ENCODE results near the gene DXO.

The DXO gene

GRCh38 chr6:31956796-31957195 is 15.1 kb downstream of the DXO start:
- Mint-ChIP-seq H3K36me3 (ENCODE audit: low read depth) (peaks cover 91% of the 10 kb centered on the region), H3K4me3 (no peak overlapping the region), H3K27me3 (no peaks in the 10 kb centered on the region), H3K9me3 (no peaks in the 10 kb centered on the region), H3K27ac (no peak overlapping the region), H3K4me1 (ENCODE audit: low read depth) (peaks cover 62% of the 10 kb centered on the region)
- intact Hi-C loops (cut with micrococcal nuclease) = loop anchor here (5.0 kb wide), 1 partner anchor 59 kb away; the partner anchor contains the start of gene EHMT2

- H3K4me3 Mint-ChIP-seq = no peak overlapping the region
- H3K9me3 Mint-ChIP-seq = no peaks in the 10 kb centered on the region
- peaks cover 47% of the 10 kb centered on the region for H3K4me1 Mint-ChIP-seq (ENCODE audit: low read depth)
- no peaks in the 10 kb centered on the region for H3K27me3 Mint-ChIP-seq
- intact Hi-C loops (cut with micrococcal nuclease) = no loop called here
- H3K36me3 Mint-ChIP-seq (ENCODE audit: low read depth) = peaks cover 91% of the 10 kb centered on the region
- H3K27ac Mint-ChIP-seq = peak overlapping the region; percentile 47
These were observed 17.4 kb downstream of the DXO start for GRCh38 chr6:31954511-31954910.

- Mint-ChIP-seq H3K27ac (peak overlapping the region; percentile 47), H3K9me3 (no peaks in the 10 kb centered on the region), H3K4me1 (ENCODE audit: low read depth) (peaks cover 49% of the 10 kb centered on the region), H3K27me3 (peaks cover 2% of the 10 kb centered on the region), H3K4me3 (no peak overlapping the region), H3K36me3 (ENCODE audit: low read depth) (peaks cover 95% of the 10 kb centered on the region)
- intact Hi-C loops (cut with micrococcal nuclease) = no loop called here
These were observed 19.0 kb downstream of the DXO start for GRCh38 chr6:31952890-31953289.

- Mint-ChIP-seq H3K36me3 (ENCODE audit: low read depth) (peaks cover 97% of the 10 kb centered on the region), H3K27me3 (peaks cover 7% of the 10 kb centered on the region), H3K4me1 (ENCODE audit: low read depth) (peaks cover 48% of the 10 kb centered on the region), H3K9me3 (no peaks in the 10 kb centered on the region), H3K4me3 (no peak overlapping the region), H3K27ac (peak overlapping the region; percentile 47)
- intact Hi-C loops (cut with micrococcal nuclease) = no loop called here
These were observed 19.7 kb downstream of the DXO start for GRCh38 chr6:31952140-31952805.

- Mint-ChIP-seq H3K4me3 (no peak overlapping the region), H3K27me3 (peaks cover 10% of the 10 kb centered on the region), H3K4me1 (ENCODE audit: low read depth) (peaks cover 69% of the 10 kb centered on the region), H3K9me3 (no peaks in the 10 kb centered on the region), H3K36me3 (ENCODE audit: low read depth) (peaks cover 97% of the 10 kb centered on the region), H3K27ac (no peak overlapping the region)
- intact Hi-C loops (cut with micrococcal nuclease) = no loop called here
These were observed 21.9 kb downstream of the DXO start for GRCh38 chr6:31949926-31950548.

- intact Hi-C loops (cut with micrococcal nuclease) = no loop called here
- Mint-ChIP-seq H3K36me3 (ENCODE audit: low read depth) (peaks cover 97% of the 10 kb centered on the region), H3K4me1 (ENCODE audit: low read depth) (peaks cover 69% of the 10 kb centered on the region), H3K27ac (peak overlapping the region; percentile 8), H3K9me3 (no peaks in the 10 kb centered on the region), H3K27me3 (peaks cover 16% of the 10 kb centered on the region), H3K4me3 (no peak overlapping the region)
These were observed 23.1 kb downstream of the DXO start for GRCh38 chr6:31948753-31949413.

GRCh38 chr6:31948306-31948705 is 23.6 kb downstream of the DXO start:
- Mint-ChIP-seq H3K9me3 (no peaks in the 10 kb centered on the region), H3K27ac (no peak overlapping the region), H3K27me3 (peaks cover 18% of the 10 kb centered on the region), H3K36me3 (ENCODE audit: low read depth) (peaks cover 97% of the 10 kb centered on the region), H3K4me3 (no peak overlapping the region), H3K4me1 (ENCODE audit: low read depth) (peaks cover 69% of the 10 kb centered on the region)
- intact Hi-C loops (cut with micrococcal nuclease) = no loop called here

GRCh38 chr6:31947864-31948263 is 24.1 kb downstream of the DXO start:
- H3K36me3 Mint-ChIP-seq (ENCODE audit: low read depth) = peaks cover 97% of the 10 kb centered on the region
- intact Hi-C loops (cut with micrococcal nuclease) = no loop called here
- peaks cover 21% of the 10 kb centered on the region for H3K27me3 Mint-ChIP-seq
- no peak overlapping the region for H3K27ac Mint-ChIP-seq
- no peaks in the 10 kb centered on the region for H3K9me3 Mint-ChIP-seq
- H3K4me1 Mint-ChIP-seq (ENCODE audit: low read depth) = peaks cover 67% of the 10 kb centered on the region
- H3K4me3 Mint-ChIP-seq = no peak overlapping the region

- Mint-ChIP-seq H3K36me3 (ENCODE audit: low read depth) (peaks cover 98% of the 10 kb centered on the region), H3K9me3 (no peaks in the 10 kb centered on the region), H3K27me3 (peaks cover 28% of the 10 kb centered on the region), H3K4me3 (no peak overlapping the region), H3K27ac (no peak overlapping the region), H3K4me1 (ENCODE audit: low read depth) (peaks cover 69% of the 10 kb centered on the region)
- intact Hi-C loops (cut with micrococcal nuclease) = no loop called here
These were observed 24.8 kb downstream of the DXO start for GRCh38 chr6:31947070-31947675.

- intact Hi-C loops (cut with micrococcal nuclease) = no loop called here
- Mint-ChIP-seq H3K4me3 (no peak overlapping the region), H3K36me3 (ENCODE audit: low read depth) (peaks cover 99% of the 10 kb centered on the region), H3K9me3 (no peaks in the 10 kb centered on the region), H3K27me3 (peaks cover 32% of the 10 kb centered on the region), H3K4me1 (ENCODE audit: low read depth) (peaks cover 69% of the 10 kb centered on the region), H3K27ac (peak overlapping the region; percentile 78)
These were observed 25.5 kb downstream of the DXO start for GRCh38 chr6:31946370-31946885.

GRCh38 chr6:31945507-31946369 is 26.2 kb downstream of the DXO start, which contains the start of gene CFB:
CFB (plus strand) TSS chr6:31946095; CDS start chr6:31946222, 127 bp downstream.
- no peaks in the 10 kb centered on the region for H3K9me3 Mint-ChIP-seq
- peaks cover 99% of the 10 kb centered on the region for H3K36me3 Mint-ChIP-seq (ENCODE audit: low read depth)
- H3K4me1 Mint-ChIP-seq (ENCODE audit: low read depth) = peaks cover 71% of the 10 kb centered on the region
- H3K27ac Mint-ChIP-seq = peak within 1 kb of the TSS; percentile 78
- H3K27me3 Mint-ChIP-seq = peaks cover 34% of the 10 kb centered on the region
- intact Hi-C loops (cut with micrococcal nuclease) = no loop called here
- peak within 1 kb of the TSS; percentile 52 for H3K4me3 Mint-ChIP-seq

GRCh38 chr6:31945154-31945506 is 26.8 kb downstream of the DXO start:
- intact Hi-C loops (cut with micrococcal nuclease) = no loop called here
- Mint-ChIP-seq H3K36me3 (ENCODE audit: low read depth) (peaks cover 99% of the 10 kb centered on the region), H3K27me3 (peaks cover 36% of the 10 kb centered on the region), H3K4me3 (peak overlapping the region; percentile 52), H3K9me3 (no peaks in the 10 kb centered on the region), H3K27ac (peak overlapping the region; percentile 78), H3K4me1 (ENCODE audit: low read depth) (peaks cover 76% of the 10 kb centered on the region)

GRCh38 chr6:31943742-31944141 is 28.2 kb downstream of the DXO start:
- intact Hi-C loops (cut with micrococcal nuclease) = no loop called here
- Mint-ChIP-seq H3K4me3 (no peak overlapping the region), H3K27ac (no peak overlapping the region), H3K4me1 (ENCODE audit: low read depth) (peaks cover 68% of the 10 kb centered on the region), H3K9me3 (no peaks in the 10 kb centered on the region), H3K36me3 (ENCODE audit: low read depth) (peaks cover 98% of the 10 kb centered on the region), H3K27me3 (peaks cover 36% of the 10 kb centered on the region)
